Activated CD8-positive, alpha-beta T cell treated with anti-CD3 and anti-CD28 coated beads for 36 hours (primary cell): ENCODE measurements around the gene NIPAL1. TPM values are rescaled to one million over a fixed set of nuclear protein-coding genes. Genes with fewer than 3 reads are reported as not detected.

ENCODE experiments used
- ATAC-seq: fragments of 200-7000 bp; cut with Tn5 transposase; one replicate; pipeline ENCODE4 v1.10.0; 2021; ENCODE audit warnings: mild to moderate bottlenecking, moderate library complexity
- CTCF ChIA-PET: fragments of 350-600 bp; sonication (Branson Sonifier 250); formaldehyde crosslinking; loops from one replicate; lab custom pipeline; 2021; ENCODE audit warnings: antibody characterized with exemption; lab: Charles Lee
- POLR2A ChIA-PET: fragments of 350-600 bp; sonication (Branson Sonifier 250); formaldehyde crosslinking; loops from one replicate; lab custom pipeline; 2021; ENCODE audit warnings: antibody characterized with exemption; lab: Charles Lee
- DNase-seq: peaks from one replicate; pipeline ENCODE4 v3.0.0-alpha.2; 2020
- H3K27ac Mint-ChIP-seq: one replicate; pipeline ENCODE4 v1.8.0; 2021; ENCODE audit warnings: mild to moderate bottlenecking, mixed read lengths
- H3K27me3 Mint-ChIP-seq: one replicate; pipeline ENCODE4 v1.8.0; 2021; ENCODE audit warnings: mixed read lengths
- H3K36me3 Mint-ChIP-seq: one replicate; pipeline ENCODE4 v1.8.0; 2021; ENCODE audit warnings: low read depth, mixed read lengths
- H3K4me1 Mint-ChIP-seq: one replicate; pipeline ENCODE4 v1.8.0; 2021; ENCODE audit warnings: low read depth, mixed read lengths
- H3K4me3 Mint-ChIP-seq: one replicate; pipeline ENCODE4 v1.8.0; 2021; ENCODE audit warnings: mild to moderate bottlenecking, moderate library complexity, mixed read lengths
- H3K9me3 Mint-ChIP-seq: one replicate; pipeline ENCODE4 v1.8.0; 2021; ENCODE audit warnings: mixed read lengths
- intact Hi-C: fragments of 100-400 bp; cut with micrococcal nuclease; formaldehyde crosslinking; loops from one replicate; pipeline ENCODE4 v1.10.0; 2022
- total RNA-seq, 2 experiments: library from RNA; stranded (reverse); gene quantifications; one replicate each; pipeline ENCODE4 v1.2.3, GENCODE V29; 2021
- TF ChIP-seq, protein P1 (sequence below): fragments of 200-600 bp; IDR thresholded peaks from one replicate; pipeline ENCODE4 v1.8.0; 2022; ENCODE audit warnings: antibody characterized with exemption, mild to moderate bottlenecking

The NIPAL1 gene
- total RNA-seq, 2 experiments from 2014 or later: 1.1 to 1.9 TPM

- Mint-ChIP-seq H3K27me3 (no peaks in the 10 kb centered on the region), H3K4me3 (no peak overlapping the region), H3K36me3 (peaks cover 14% of the 10 kb centered on the region), H3K27ac (no peak overlapping the region), H3K4me1 (peaks cover 21% of the 10 kb centered on the region), H3K9me3 (peaks cover 24% of the 10 kb centered on the region)
- intact Hi-C loops: no loop called here
- no peak for DNase-seq
- ChIA-PET POLR2A (no interaction called here), CTCF (no interaction called here)
- TF ChIP-seq, protein P1, sequence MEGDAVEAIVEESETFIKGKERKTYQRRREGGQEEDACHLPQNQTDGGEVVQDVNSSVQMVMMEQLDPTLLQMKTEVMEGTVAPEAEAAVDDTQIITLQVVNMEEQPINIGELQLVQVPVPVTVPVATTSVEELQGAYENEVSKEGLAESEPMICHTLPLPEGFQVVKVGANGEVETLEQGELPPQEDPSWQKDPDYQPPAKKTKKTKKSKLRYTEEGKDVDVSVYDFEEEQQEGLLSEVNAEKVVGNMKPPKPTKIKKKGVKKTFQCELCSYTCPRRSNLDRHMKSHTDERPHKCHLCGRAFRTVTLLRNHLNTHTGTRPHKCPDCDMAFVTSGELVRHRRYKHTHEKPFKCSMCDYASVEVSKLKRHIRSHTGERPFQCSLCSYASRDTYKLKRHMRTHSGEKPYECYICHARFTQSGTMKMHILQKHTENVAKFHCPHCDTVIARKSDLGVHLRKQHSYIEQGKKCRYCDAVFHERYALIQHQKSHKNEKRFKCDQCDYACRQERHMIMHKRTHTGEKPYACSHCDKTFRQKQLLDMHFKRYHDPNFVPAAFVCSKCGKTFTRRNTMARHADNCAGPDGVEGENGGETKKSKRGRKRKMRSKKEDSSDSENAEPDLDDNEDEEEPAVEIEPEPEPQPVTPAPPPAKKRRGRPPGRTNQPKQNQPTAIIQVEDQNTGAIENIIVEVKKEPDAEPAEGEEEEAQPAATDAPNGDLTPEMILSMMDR: no peak
- ATAC-seq: no peak
These were observed 42.3 kb downstream of the NIPAL1 start for GRCh38 chr4:48058617-48059530.

DNA sequence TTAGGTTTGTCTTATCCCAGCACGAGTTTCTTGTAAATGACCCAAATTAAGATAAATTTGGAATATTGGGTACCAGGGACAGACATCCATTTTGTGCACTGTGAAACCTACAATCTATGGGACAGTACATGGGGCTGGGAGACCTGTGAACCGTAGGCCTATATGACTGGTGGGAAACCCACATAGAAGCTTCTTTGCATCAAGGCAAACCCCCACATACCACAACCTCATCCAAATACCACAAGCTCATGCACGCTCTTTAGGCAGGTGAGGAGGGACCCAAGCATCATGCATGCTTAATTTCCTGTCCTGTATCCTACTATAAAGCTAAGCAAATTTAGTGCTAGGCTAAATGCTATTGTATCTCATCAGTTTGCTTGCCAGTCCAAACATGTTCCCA, 47.8 kb downstream of the NIPAL1 start:
- DNase-seq (peak; percentile 65), ATAC-seq (peak; percentile 63)
- Mint-ChIP-seq H3K9me3 (peaks cover 25% of the 10 kb centered on the region), H3K4me3 (no peak overlapping the region), H3K36me3 (peaks cover 38% of the 10 kb centered on the region), H3K4me1 (peaks cover 37% of the 10 kb centered on the region), H3K27ac (no peak overlapping the region), H3K27me3 (no peaks in the 10 kb centered on the region)
- ChIA-PET CTCF (interaction anchor here (1.1 to 9.2 kb wide), 5 partner anchors 16 to 75 kb away, joined by 3 to 56 read pairs (median 33); no protein-coding TSS in a partner anchor), POLR2A (interaction anchor here (1.0 to 2.1 kb wide), 3 partner anchors 14 to 28 kb away, joined by 3 to 8 read pairs (median 5); no protein-coding TSS in a partner anchor)
- TF ChIP-seq, protein P1: no peak
- intact Hi-C loops: loop anchor here (2.0 kb wide), 1 partner anchor 18 kb away; no protein-coding TSS in a partner anchor

- intact Hi-C loops: loop anchor here (2.0 kb wide), 1 partner anchor 19 kb away; no protein-coding TSS in a partner anchor
- H3K4me1 Mint-ChIP-seq: peaks cover 34% of the 10 kb centered on the region
- TF ChIP-seq, protein P1: no peak
- peak overlapping the region; percentile 55 for H3K27ac Mint-ChIP-seq
- DNase-seq (no peak), ATAC-seq (peak; percentile 81)
- ChIA-PET CTCF (interaction anchor here (0.8 to 9.2 kb wide), 9 partner anchors 17 to 67 kb away, joined by 3 to 56 read pairs (median 6); no protein-coding TSS in a partner anchor), POLR2A (interaction anchor here (1.1 to 2.1 kb wide), 2 partner anchors 14 to 15 kb away, joined by 3 to 8 read pairs; no protein-coding TSS in a partner anchor)
- peaks cover 38% of the 10 kb centered on the region for H3K36me3 Mint-ChIP-seq
- no peaks in the 10 kb centered on the region for H3K27me3 Mint-ChIP-seq
- no peak overlapping the region for H3K4me3 Mint-ChIP-seq
- H3K9me3 Mint-ChIP-seq: peaks cover 15% of the 10 kb centered on the region
These were observed 49.0 kb downstream of the NIPAL1 start for GRCh38 chr4:48065587-48066052.

DNA sequence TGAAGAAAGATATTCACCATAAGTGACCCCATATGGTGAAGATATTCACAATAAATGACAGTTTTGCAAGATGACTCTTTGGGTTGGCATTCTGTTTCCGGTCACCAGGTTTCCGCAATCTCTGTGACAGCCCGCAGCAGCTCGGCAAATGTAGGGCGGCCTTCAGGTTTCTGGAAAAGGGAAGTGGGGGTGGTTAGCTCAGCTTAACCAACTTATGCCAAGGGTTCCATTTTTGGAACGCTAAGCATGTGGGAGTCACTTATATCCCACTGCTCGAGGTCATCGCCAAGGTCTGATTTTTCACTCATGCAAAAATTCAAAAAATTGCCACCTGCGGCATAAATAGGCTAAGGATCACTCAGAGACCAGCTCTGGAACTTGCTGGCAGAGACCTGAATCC, 51.0 kb downstream of the NIPAL1 start:
- ATAC-seq: no peak
- intact Hi-C loops: no loop called here
- CTCF ChIA-PET: interaction anchor here (2.8 to 9.2 kb wide), 4 partner anchors 17 to 32 kb away, joined by 6 to 56 read pairs (median 38); no protein-coding TSS in a partner anchor
- Mint-ChIP-seq H3K4me1 (peaks cover 34% of the 10 kb centered on the region), H3K27ac (no peak overlapping the region), H3K4me3 (no peak overlapping the region), H3K9me3 (peaks cover 4% of the 10 kb centered on the region), H3K27me3 (no peaks in the 10 kb centered on the region), H3K36me3 (peaks cover 36% of the 10 kb centered on the region)
- DNase-seq: no peak
- TF ChIP-seq, protein P1: no peak
- POLR2A ChIA-PET: no interaction called here
